Measurements from ENCODE around the gene RELA. TPM values are rescaled to one million over a fixed set of nuclear protein-coding genes. Genes with fewer than 3 reads are reported as not detected.
A peak's percentile ranks its signal among the peaks of the same experiment; 100 is the strongest.
"Not testable (repeated sequence)": the region's sequence is repeated elsewhere in the genome, so short reads cannot be mapped to it uniquely, and the experiment has no call there.

RELA gene
- total RNA-seq, 8 experiments from 2014 or later = 16.7 to 56.1 (median 32.2) TPM

GRCh38 chr11:65640483-65641296 lies 22.0 kb downstream of the RELA start:
- ATAC-seq (replicated peaks in 6 of 8) = no peak
- H3K4me1 ChIP-seq (replicated peaks in 1 of 2) = peaks cover 14 to 27% of the 10 kb centered on the region in 2 donors

DNA sequence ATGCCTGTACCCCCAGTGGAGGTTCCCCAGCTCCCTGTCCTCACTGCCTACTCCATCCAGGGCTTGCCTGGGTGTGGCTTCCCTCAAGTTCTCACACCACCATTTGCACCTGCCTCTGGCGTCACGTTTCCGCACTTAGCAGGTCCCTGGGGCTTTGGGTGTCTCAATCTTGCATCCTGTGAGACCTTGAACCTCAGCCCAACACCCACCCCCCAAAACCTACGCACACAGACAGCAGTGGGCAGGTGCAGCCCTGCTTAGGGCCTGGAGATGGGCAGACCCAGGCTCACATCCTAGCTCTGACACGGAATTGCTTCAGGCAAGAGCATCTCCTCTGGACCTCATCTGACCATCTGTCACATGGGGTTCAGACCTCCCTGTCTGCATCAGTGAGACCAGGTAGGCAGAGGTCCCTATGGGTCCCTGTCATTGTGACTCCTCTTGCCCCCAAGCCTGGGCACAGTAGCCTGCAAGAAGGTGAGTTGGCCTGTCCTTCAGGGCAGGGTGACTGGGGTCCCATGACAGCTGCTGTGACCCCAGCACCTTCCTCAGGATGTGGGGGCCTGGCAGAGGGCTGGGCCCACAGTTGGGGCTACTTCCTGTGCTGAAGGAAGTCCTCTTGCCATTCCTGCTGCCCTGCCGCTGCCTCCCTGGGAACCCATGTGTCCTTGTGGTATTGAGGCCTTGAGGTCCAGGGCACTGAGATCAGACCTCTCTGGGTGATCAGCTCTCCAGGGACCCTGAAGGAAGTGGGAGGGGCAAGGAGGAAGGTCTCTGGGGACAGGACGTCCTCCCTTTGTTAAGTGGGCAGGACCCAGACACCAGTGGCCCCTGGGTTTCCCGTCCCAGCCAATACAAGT lies 22.9 kb downstream of the RELA start:
- no peak for ATAC-seq (replicated peaks in 6 of 8)

More at GRCh38 chr11:65640483-65641296, 22.0 kb downstream of the RELA start:
- in situ Hi-C loops (cut with MboI; ENCODE audit: low pct_unique_long_range_greater_than_20kb in 2 of 9, low sequenced_read_pairs in 9 of 9, unreplicated experiment in 9 of 9) = no loop called here
- WGBS, 10 experiments = 80 to 83% methylated on average over 1 to 2 of the region's 35 CpGs; no CpG with 5 or more reads in 8 of the 10 experiments
- no peak overlapping the region for H3K4me3 ChIP-seq
- H3K27ac ChIP-seq = no peak overlapping the region

GRCh38 chr11:65639228-65639597 lies 23.5 kb downstream of the RELA start:
- H3K27ac ChIP-seq; in situ Hi-C loops (cut with MboI; ENCODE audit: low pct_unique_long_range_greater_than_20kb in 2 of 9, low sequenced_read_pairs in 9 of 9, unreplicated experiment in 9 of 9); ATAC-seq (replicated peaks in 6 of 8); H3K4me3 ChIP-seq: not testable (repeated sequence)
- 95% methylated on average over 4 of the region's 9 CpGs; no CpG with 5 or more reads in 9 of the 10 experiments for WGBS, 10 experiments
- H3K4me1 ChIP-seq (replicated peaks in 1 of 2) = peaks cover 14 to 27% of the 10 kb centered on the region in 2 donors

More for the DNA sequence above, 22.9 kb downstream of the RELA start:
- in situ Hi-C loops (cut with MboI; ENCODE audit: low pct_unique_long_range_greater_than_20kb in 2 of 9, low sequenced_read_pairs in 9 of 9, unreplicated experiment in 9 of 9) = no loop called here
- Histone ChIP-seq H3K4me3 (no peak overlapping the region), H3K4me1 (replicated peaks in 1 of 2) (peaks cover 14 to 27% of the 10 kb centered on the region in 2 donors), H3K27ac (no peak overlapping the region)
- 90 to 100% methylated on average over 2 to 3 of the region's 8 CpGs; no CpG with 5 or more reads in 8 of the 10 experiments for WGBS, 10 experiments

- in situ Hi-C loops (cut with MboI; ENCODE audit: low pct_unique_long_range_greater_than_20kb in 2 of 9, low sequenced_read_pairs in 9 of 9, unreplicated experiment in 9 of 9) = no loop called here
- Histone ChIP-seq H3K27ac (peak within 1 kb of the TSS in 1 of 2 donors; percentile 62), H3K4me1 (replicated peaks in 1 of 2) (peaks cover 14 to 22% of the 10 kb centered on the region in 2 donors), H3K4me3 (peak within 1 kb of the TSS; percentile 19 to 33 (median 27))
- 0 to 30% (median 0%) methylated on average over 1 to 5 of the region's 46 CpGs; no CpG with 5 or more reads in 5 of the 10 experiments for WGBS, 10 experiments
- ATAC-seq (replicated peaks in 6 of 8) = peak; percentile 69 to 89 (median 88)
Measured at GRCh38 chr11:65637794-65638419, 24.8 kb downstream of the RELA start, which contains the start of gene SIPA1. TSS of gene SIPA1 (plus strand) at chr11:65638101. CDS start at chr11:65640922, 2,821 bp downstream.

- 56 to 100% (median 93%) methylated on average over 1 to 3 of the region's 3 CpGs; no CpG with 5 or more reads in 1 of the 10 experiments for WGBS, 10 experiments
- in situ Hi-C loops (cut with MboI; ENCODE audit: low pct_unique_long_range_greater_than_20kb in 2 of 9, low sequenced_read_pairs in 9 of 9, unreplicated experiment in 9 of 9) = no loop called here
- ATAC-seq (replicated peaks in 6 of 8) = no peak
- Histone ChIP-seq H3K27ac (peak overlapping the region in 1 of 2 donors; percentile 16), H3K4me1 (replicated peaks in 1 of 2) (peaks cover 14 to 19% of the 10 kb centered on the region in 2 donors), H3K4me3 (no peak overlapping the region)
Measured at GRCh38 chr11:65637032-65637557, 25.6 kb downstream of the RELA start.

DNA sequence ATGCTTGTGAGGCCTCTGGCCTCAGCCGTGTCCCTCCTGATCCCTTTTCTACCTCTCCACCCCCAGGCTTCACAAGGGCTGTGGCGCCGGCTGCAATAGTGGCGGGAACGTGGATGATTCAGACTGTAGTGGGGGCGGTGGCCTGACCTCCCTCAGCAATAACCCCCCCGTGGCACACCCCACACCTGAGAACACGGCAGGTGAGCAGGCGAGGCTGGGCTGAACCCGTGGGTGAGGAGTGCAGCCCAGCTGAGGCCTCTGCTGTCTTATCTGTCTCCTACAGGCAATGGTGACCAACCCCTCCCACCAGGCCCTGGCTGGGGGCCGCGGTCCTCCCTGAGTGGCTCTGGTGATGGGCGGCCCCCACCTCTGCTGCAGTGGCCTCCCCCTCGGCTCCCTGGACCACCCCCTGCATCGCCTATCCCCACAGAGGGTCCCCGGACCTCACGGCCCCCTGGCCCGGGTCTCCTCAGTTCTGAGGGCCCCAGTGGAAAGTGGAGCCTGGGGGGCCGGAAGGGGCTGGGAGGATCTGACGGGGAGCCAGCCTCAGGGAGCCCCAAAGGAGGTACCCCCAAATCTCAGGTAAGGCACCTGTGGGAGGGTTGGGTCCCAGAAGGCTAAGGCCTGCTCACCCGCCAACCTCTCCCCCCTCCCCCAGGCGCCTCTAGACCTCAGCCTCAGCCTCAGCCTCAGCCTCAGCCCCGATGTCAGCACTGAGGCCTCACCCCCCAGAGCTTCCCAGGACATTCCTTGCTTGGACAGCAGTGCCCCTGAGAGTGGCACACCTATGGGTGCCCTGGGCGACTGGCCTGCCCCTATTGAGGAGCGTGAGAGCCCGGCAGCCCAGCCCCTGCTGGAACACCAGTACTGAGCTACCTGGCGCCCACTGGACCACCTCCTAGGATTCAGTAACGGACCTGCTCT lies 26.3 kb downstream of the RELA start:
- 80 to 100% (median 98%) methylated on average over 1 to 4 of the region's 28 CpGs; no CpG with 5 or more reads in 6 of the 10 experiments for WGBS, 10 experiments

DNA sequence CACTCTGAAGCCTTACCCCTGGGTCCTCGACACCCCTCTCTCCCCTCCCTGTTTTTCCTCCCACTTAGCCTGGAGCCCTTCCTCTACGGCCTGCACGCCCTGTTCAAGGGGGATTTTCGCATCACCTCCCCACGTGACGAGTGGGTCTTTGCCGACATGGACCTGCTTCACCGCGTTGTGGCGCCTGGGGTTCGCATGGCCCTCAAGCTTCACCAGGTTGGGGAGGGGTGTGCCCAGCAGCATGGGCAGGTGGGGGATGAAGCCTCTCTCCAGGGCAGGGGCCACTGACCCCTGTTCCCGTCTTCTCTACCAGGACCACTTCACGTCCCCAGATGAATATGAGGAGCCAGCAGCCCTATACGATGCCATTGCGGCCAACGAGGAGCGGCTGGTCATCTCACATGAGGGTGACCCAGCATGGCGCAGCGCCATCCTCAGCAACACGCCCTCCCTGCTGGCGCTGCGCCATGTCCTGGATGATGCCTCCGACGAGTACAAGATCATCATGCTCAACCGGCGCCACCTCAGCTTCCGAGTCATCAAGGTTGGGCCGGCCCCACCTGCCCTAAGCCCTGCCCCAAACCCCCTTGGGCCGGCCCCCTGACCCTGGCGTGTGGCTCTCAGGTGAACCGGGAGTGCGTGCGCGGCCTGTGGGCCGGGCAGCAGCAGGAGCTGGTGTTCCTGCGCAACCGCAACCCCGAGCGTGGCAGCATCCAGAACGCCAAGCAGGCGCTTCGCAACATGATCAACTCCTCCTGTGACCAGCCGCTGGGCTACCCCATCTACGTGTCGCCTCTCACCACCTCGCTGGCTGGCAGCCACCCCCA lies 27.6 kb downstream of the RELA start:
- 93 to 100% (median 100%) methylated on average over 1 to 6 of the region's 46 CpGs; no CpG with 5 or more reads in 7 of the 10 experiments for WGBS, 10 experiments
- H3K4me1 ChIP-seq (replicated peaks in 1 of 2) = peaks cover 14% of the 10 kb centered on the region in 2 donors
- no peak overlapping the region for H3K27ac ChIP-seq
- in situ Hi-C loops (cut with MboI; ENCODE audit: low pct_unique_long_range_greater_than_20kb in 2 of 9, low sequenced_read_pairs in 9 of 9, unreplicated experiment in 9 of 9) = no loop called here
- no peak overlapping the region for H3K4me3 ChIP-seq
- ATAC-seq (replicated peaks in 6 of 8) = no peak

More for the DNA sequence above, 26.3 kb downstream of the RELA start:
- in situ Hi-C loops (cut with MboI; ENCODE audit: low pct_unique_long_range_greater_than_20kb in 2 of 9, low sequenced_read_pairs in 9 of 9, unreplicated experiment in 9 of 9) = no loop called here
- Histone ChIP-seq H3K27ac (peak overlapping the region in 1 of 2 donors; percentile 16), H3K4me1 (replicated peaks in 1 of 2) (peaks cover 14% of the 10 kb centered on the region in 2 donors), H3K4me3 (no peak overlapping the region)
- no peak for ATAC-seq (replicated peaks in 6 of 8)

DNA sequence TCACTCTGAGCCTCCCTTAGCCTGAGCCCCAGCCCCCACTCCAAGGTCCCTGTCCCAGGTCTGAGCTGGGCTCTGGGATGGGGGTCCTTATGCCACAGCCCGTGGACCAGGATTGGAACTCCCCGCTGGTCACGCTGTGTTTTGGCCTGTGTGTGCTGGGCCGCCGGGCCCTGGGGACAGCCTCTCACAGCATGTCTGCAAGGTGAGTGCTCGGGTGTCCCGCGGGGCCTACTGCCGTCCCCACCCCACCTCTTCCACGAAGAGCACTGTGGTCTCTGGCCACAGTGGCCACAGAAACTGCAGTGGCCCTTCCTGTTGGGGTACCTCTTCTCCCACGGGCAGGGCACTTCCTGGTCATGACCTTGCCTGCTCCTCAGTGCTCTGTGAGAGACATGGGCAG lies 28.3 kb downstream of the RELA start:
- no peak for ATAC-seq (replicated peaks in 6 of 8)
- H3K27ac ChIP-seq = no peak overlapping the region
- no peak overlapping the region for H3K4me3 ChIP-seq
- H3K4me1 ChIP-seq (replicated peaks in 1 of 2) = peaks cover 14% of the 10 kb centered on the region in 2 donors
- 97 to 100% methylated on average over 1 to 6 of the region's 11 CpGs; no CpG with 5 or more reads in 8 of the 10 experiments for WGBS, 10 experiments
- in situ Hi-C loops (cut with MboI; ENCODE audit: low pct_unique_long_range_greater_than_20kb in 2 of 9, low sequenced_read_pairs in 9 of 9, unreplicated experiment in 9 of 9) = no loop called here

GRCh38 chr11:65634109-65634436 lies 28.6 kb downstream of the RELA start:
- Histone ChIP-seq H3K27ac (no peak overlapping the region), H3K4me1 (replicated peaks in 1 of 2) (peaks cover 14% of the 10 kb centered on the region in 2 donors), H3K4me3 (no peak overlapping the region)
- in situ Hi-C loops (cut with MboI; ENCODE audit: low pct_unique_long_range_greater_than_20kb in 2 of 9, low sequenced_read_pairs in 9 of 9, unreplicated experiment in 9 of 9) = no loop called here
- no peak for ATAC-seq (replicated peaks in 6 of 8)
- 87 to 100% methylated on average over 1 to 3 of the region's 14 CpGs; no CpG with 5 or more reads in 8 of the 10 experiments for WGBS, 10 experiments

- H3K27ac ChIP-seq = no peak overlapping the region
- H3K4me1 ChIP-seq (replicated peaks in 1 of 2) = peaks cover 10 to 13% of the 10 kb centered on the region in 2 donors
- no peak for ATAC-seq (replicated peaks in 6 of 8)
- in situ Hi-C loops (cut with MboI; ENCODE audit: low pct_unique_long_range_greater_than_20kb in 2 of 9, low sequenced_read_pairs in 9 of 9, unreplicated experiment in 9 of 9) = no loop called here
- H3K4me3 ChIP-seq = no peak overlapping the region
- 40 to 100% (median 92%) methylated on average over 1 to 3 of the region's 20 CpGs; no CpG with 5 or more reads in 6 of the 10 experiments for WGBS, 10 experiments
Measured at GRCh38 chr11:65633390-65634108, 29.2 kb downstream of the RELA start.

Data from motor neuron (in vitro differentiated cells).